GF-D8 (cell line): ENCODE measurements around the gene MEI4.
"Not testable (repeated sequence)": the region's sequence is repeated elsewhere in the genome, so short reads cannot be mapped to it uniquely, and the experiment has no call there.

ENCODE experiments used
- DNase-seq: peaks from one replicate; lab custom pipeline; 2025; lab: John Stamatoyannopoulos, UW

MEI4 gene

DNA sequence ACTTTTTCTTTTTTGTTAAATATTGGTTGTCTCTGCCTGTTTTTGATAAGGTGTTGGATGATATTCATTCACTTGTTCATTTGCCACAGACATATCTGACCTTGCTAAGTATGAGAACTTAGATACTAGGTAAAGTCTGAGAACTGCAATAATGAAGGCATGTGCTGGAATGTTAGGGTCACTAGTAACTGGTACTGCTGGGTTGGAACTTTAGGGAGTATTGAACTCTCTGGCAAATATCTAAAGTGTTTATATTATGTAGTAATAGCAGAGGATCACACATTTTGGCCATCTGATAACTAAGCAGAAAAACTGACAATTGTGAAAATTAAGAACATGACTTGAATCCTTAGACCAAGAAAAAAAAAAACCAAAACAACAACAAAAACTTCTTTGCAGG, 162.7 kb downstream of the MEI4 start:
- no peak for DNase-seq

- no peak for DNase-seq
Measured at GRCh38 chr6:77816766-77817270, 164.0 kb downstream of the MEI4 start.

DNA sequence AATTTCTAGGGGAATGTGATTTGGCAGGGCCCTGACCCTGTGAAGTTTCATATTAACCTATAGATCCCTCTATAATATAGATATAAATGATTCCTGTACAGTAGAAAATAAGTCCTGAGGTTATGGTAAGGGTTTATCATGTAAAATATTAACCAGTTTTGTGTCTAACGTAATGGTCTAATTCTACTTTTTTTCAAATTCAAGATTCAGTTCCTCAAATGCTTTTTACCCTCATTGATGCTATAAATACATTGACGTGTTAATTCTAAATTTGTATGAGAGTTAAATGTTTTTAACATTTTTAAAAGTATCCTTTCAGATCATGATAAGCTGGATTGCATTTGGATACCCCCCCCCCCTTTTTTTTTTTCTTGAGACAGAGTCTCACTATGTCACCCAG, 169.4 kb downstream of the MEI4 start:
- no peak for DNase-seq

DNA sequence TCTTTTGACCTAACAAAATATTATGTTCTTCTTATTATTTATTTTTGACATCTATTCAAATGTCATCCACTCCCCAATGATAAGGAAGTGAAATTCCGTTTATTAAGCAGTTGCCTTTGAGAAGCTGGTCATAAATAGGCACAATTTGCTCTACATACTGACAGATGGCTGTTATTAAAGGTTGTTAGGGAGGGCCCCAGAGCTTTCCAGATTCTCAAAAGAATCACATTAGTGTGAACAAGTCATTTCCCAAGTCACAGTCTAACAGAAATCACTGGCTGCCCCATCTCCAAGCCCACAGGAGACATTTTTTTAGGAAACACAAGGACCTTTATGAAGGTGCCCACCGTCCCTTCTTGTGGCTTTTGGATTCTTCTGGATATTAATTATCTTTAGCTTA, 172.4 kb downstream of the MEI4 start:
- DNase-seq: no peak

DNA sequence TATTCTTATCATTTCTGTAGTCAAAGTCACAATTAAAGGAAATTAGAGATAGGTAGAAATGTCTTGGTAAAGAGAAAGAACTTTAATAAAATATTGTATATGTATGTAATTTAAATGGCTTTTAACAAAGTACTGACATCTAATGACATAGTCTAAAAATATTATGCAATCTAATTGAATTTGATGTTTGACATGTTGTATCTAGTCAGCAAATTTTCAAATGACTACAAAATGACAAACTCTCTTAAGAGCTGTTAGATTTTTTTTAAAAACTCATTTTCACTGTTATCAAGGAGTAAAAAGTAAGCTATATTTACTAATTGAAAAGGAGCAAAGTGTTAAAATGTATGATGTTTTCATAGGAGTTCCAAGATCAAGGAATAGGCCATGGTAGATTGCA, 176.9 kb downstream of the MEI4 start:
- no peak for DNase-seq

GRCh38 chr6:77833749-77834148, 180.9 kb downstream of the MEI4 start:
- DNase-seq: not testable (repeated sequence)

DNA sequence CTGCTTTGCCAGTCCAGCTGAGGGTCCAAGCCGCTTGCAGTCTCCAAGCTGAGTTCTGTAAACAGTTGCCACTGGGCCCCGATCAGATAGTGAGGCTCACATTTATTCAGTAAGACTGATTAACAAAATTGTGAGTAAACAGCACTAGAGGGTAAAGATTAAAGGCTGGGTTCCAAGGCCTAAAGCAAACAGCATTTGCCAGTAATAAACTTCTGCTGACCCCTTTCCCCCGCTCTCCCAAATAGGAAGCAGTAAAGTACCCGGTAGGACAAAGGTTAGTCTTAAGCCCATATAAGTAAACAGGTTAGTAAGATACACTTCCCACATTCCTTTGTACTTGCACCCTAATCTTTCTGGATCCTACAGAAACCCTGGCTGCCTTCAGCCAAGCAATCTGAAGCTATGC, 181.8 kb downstream of the MEI4 start:
- DNase-seq: no peak

- no peak for DNase-seq
Measured at GRCh38 chr6:77837034-77837784, 184.4 kb downstream of the MEI4 start.

DNA sequence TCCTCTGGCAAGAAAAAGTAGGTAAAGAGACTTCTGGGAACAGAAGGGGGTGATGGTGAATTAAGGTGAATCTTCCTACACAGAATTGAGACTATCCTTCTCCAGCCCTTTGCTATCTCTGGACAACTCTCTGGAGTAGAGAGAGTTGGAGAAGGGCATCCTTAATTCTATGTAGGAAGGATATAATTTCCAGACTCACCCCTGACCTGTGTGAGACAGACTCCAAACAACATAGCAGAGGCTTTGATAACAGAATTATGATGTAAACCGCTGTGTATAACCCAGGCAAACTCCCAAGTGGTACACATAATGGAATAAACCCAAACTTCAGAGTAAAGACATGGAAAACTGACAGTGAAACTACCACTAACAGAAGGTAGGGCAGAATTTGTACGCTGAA, 186.5 kb downstream of the MEI4 start:
- no peak for DNase-seq

GRCh38 chr6:77844822-77845221, 192.0 kb downstream of the MEI4 start:
- DNase-seq: no peak

DNA sequence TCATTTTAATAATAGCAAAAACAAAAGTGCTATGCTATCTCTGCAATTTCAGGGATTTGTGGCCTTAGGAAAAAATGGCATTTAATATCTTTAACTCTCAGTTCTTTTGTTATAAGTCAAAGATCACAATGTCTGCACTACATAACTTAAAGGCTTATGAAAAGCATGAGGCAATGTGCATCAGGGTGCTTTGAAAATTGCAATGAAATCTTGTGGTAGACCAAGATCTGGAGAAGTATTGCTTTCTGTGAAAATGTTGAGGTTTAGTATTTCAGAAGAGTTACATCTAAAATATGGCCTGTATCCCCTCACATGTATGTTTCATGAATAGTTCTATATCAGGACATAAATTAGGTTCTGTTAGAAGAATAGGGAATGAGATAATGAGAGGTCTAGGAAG, 200.6 kb downstream of the MEI4 start:
- no peak for DNase-seq

- DNase-seq: no peak
Measured at GRCh38 chr6:77856391-77856790, 203.6 kb downstream of the MEI4 start.

GRCh38 chr6:77857421-77857820, 204.6 kb downstream of the MEI4 start:
- DNase-seq: no peak

GRCh38 chr6:77876300-77876699, 223.5 kb downstream of the MEI4 start:
- no peak for DNase-seq

DNA sequence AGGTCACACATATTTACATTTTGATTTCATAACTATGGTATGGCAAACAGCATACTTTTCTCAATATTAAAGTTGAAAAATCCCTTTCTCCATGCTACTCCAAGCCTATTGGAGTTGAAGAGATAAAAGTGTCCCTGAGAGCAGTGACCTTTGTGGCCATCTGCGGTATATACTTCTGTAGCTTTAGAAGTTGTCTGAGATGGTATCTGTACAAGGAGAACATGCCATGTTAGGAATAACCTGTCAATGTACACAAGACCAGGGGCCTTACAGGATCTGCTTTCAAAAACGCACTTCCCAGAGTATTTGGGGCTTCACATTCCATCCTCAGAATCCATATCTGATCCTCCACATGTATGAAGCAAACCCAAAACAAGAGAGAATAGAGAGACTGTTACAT, 226.7 kb downstream of the MEI4 start:
- DNase-seq: no peak

DNA sequence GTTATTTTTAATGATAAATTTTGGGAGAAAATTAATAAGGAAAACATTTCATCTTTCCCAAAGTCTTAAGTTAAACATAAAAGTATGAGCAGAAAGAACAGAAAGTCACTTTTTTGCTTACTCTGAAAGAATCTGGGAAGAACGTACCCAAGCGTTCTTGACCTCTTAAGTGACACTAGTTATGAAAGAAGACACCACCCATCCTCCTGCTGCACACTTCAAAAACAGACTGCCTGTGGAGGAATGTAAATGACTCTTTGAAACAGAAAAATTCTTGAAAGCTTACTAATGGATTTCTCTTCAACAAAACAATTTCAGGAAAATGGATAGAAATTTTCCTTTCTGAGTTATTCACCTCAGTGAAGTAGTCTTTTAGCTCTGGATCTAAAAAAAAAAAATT, 227.7 kb downstream of the MEI4 start:
- no peak for DNase-seq

GRCh38 chr6:77883851-77884250, 231.0 kb downstream of the MEI4 start:
- no peak for DNase-seq

DNA sequence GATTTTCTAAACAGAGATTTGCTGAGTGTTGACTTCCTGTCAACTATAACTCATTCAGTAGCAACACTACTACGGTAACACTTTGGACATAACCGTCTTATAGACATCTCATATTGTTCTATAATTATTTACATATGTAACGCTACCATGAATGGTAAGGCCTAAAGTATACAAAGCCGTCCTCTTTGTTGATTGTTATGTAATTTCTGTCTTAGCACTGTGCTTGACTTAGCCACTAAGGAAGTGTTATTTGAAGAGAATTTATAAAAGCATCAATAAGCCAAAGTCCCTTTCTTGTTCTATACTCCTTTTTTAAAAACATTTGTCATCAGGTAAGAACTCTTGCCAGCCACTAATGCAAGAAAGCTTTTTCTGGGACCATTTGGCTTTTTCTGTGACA, 240.6 kb downstream of the MEI4 start:
- DNase-seq: no peak

GRCh38 chr6:77906070-77906469, 253.2 kb downstream of the MEI4 start:
- DNase-seq: no peak

GRCh38 chr6:77910826-77911225, 258.0 kb downstream of the MEI4 start:
- no peak for DNase-seq

DNA sequence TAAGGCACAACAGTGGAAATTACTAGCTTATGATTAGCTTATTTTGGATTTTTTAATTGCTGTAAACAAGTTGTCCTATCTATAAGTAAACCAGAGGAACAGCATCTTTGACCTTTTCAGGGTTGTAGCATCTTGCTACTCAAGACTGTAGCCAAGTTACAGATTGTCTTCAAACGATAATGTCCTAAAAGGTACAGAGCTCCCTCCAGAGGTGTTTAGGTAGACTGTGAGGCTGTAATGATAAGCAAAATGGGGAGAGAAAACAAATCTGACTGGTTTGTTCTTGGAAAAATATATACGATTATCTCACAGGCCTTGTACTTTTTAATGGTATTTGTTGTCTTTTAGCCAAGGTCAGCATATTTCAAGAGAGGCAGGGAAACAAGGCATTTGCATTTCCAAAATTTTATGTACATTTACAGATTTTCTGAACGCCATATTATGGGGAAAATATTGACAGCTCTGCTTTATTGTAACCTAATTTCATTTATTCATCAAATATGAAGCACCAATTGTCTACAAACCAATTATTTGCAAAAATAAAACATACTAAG, 273.4 kb downstream of the MEI4 start:
- no peak for DNase-seq

GRCh38 chr6:77930382-77930781, 277.5 kb downstream of the MEI4 start:
- no peak for DNase-seq

- no peak for DNase-seq
Measured at GRCh38 chr6:77930952-77931351, 278.1 kb downstream of the MEI4 start.

- DNase-seq: no peak
Measured at GRCh38 chr6:77962070-77962469, 309.2 kb downstream of the MEI4 start.
